ENCODE data around the gene HMX3.

DNA sequence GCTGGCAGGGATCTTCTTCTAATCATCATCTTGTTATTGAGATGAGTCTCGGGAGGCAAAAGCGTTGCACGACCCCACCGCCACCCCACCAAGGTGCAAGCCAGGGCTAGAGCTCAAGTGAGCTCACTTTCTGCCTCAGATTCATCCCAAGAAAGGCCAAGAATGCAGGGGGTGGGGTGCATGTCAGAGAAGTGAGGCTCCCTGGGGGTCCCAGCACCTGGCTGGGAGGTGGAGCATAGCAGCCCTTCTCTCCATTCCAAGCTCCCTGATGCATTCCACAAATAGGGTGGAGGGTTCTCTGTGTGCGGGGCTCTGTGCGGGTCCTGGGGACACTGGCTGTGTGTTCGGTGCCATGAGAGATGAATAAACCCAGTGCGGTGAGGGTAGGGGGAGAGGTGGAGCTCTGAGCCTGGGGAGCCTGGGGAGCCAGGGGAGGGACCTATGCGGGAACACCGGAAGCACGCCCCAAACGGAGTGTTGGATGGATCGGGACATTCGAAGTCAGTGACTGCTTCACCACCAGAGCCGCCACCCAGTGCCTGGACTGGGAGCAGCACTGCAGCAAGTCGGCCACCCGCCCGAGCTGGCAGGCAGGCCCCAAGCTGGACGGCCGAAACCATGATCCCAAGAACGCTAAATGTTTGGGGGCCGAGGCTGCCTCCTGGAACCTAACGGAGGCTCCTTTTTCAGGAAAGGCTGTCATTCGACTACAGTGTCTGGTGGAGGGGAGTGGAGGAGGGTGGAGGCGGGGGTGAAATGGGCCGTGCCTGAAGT lies 17.9 kb upstream of the HMX3 start:
- TF ChIP-seq CTCF (IDR thresholded peaks at IDR 0.05; ENCODE audit: insufficient read depth, low read depth, low read length) (no peak), EZH2 (IDR thresholded peaks at IDR 0.05; ENCODE audit: insufficient read depth, low read length) (no peak)
